Activated CD8-positive, alpha-beta memory T cell treated with anti-CD3 and anti-CD28 coated beads, Interleukin-2, amount 50 U/mL, for 1 hour (primary cell): Measurements from ENCODE around the gene PPP1R3F.

Experiments
- DNase-seq: peaks from one replicate; pipeline ENCODE4 v3.0.0-alpha.2; 2020; ENCODE audit errors: extremely low read depth

Gene PPP1R3F

DNA sequence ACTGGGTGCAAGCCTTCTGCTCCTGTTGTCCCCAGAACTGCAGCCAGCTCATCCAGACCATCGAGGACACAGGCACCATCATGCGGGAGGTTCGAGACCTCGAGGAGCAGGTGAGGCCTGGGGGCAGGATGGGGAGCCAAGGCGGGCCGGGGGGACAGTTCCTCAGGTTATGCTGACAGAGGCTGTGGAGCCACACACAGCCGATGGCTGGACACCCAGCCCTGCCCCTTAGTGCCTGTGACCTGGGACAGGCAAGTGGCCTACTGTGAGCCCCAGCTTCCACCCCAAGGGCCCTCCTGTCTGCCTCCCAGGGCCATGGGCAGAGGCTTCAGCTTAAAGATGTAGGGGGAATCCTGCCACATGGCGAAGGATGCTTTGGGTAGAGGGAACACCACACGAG is 20.0 kb upstream of the PPP1R3F start:
- no peak for DNase-seq

DNA sequence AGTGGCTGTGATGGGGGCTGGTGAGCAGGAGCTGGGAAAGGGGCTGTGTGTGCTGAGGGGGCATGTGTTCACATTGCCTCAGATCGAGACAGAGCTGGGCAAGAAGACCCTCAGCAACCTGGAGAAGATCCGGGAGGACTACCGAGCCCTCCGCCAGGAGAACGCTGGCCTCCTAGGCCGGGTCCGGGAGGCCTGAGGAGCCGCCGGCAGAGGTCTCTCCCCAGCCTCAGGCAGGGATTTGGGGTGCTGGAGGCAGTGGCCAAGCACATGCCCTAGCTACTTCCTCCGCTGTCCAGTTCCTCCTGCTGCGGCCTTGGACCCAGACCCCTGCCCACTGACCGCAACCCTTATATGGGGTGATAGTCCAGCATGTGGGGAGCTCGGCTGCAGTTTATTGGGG is 19.5 kb upstream of the PPP1R3F start:
- no peak for DNase-seq

GRCh38 chrX:49250578-49250977 is 19.0 kb upstream of the PPP1R3F start:
- DNase-seq, result no peak

DNA sequence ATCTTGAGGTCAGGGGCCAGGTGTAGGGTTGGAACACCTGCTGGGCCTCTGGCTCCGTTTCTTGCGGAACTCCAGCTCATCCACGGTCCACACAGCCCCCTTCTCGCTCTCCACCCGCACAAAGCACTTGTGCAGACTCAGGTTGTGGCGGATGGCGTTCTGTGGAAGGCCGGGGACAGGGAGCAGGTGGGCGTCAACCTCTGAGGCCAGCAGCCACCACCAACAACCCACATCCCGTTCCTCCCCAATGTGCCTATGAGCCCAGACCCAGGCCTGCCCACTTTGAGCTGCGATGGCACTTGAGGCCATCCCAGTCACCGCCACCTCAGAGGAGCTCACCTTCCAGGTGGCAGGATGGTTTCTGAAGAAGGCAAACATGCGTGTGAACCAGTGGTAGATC is 18.3 kb upstream of the PPP1R3F start:
- DNase-seq, result no peak

GRCh38 chrX:49254639-49255038 is 15.0 kb upstream of the PPP1R3F start:
- no peak for DNase-seq

- DNase-seq, result no peak
These were observed 13.2 kb upstream of the PPP1R3F start for GRCh38 chrX:49256268-49256995.

GRCh38 chrX:49257074-49257790 is 12.4 kb upstream of the PPP1R3F start:
- no peak for DNase-seq

DNA sequence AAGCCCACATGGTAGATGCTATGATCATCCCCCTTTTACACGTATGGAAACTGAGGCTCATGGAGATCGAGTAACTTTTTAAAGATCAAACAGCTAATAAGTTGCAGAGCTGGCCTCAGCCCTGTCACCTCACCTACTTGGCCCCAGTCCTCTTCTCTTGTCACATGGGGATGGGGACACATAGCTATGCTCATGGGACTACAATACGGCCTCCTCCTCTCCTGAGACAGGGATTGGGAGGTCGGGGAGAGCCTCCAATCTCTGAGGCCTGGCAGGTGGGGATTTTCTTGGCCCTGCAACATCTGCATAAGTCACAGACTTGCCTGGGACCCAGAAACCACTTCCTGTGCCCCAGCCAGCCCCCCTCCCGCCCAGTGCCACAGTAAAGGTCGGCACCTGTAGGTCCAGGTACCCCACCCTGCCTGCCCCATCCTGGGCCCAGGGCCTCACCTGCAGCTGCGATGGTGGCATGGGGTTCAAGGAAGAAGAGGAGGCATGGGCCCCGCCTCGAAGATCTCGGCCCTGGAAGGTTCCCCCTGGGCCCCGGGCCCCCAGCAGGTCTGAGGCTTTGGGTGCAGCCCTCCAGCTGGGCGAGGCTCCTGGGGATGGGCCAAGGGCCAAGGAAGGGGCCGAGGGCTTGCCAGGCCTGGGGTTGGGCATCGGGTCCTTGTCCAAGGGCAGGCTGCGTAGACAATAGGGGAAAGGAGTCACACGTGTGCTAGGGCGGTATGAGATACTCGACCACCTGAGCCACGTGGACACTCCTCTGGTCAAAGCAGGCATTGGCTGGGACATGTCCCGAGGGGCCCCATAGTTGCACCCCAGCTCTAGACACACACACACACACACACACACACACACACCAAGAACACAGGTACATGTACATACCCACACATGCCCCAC is 11.5 kb upstream of the PPP1R3F start:
- no peak for DNase-seq

DNA sequence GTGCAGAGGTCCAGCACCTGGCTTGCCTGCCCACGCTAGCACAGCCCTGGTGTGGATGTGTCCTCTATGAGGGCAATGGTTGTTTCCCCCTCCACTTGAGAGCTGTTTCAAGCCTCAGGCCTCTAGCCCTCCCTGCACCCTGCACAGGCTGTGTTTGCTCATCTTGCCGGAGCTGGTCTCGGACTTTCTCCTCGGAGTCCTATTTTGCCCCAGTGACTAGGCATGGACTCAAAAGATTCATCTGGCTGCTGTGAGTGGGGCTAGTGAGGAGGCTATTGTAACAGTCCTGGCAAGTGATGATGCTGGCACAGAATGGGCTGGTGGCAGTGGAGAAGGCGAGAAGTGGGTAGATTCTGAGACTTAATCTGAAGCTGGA is 10.9 kb upstream of the PPP1R3F start:
- DNase-seq, result no peak

DNA sequence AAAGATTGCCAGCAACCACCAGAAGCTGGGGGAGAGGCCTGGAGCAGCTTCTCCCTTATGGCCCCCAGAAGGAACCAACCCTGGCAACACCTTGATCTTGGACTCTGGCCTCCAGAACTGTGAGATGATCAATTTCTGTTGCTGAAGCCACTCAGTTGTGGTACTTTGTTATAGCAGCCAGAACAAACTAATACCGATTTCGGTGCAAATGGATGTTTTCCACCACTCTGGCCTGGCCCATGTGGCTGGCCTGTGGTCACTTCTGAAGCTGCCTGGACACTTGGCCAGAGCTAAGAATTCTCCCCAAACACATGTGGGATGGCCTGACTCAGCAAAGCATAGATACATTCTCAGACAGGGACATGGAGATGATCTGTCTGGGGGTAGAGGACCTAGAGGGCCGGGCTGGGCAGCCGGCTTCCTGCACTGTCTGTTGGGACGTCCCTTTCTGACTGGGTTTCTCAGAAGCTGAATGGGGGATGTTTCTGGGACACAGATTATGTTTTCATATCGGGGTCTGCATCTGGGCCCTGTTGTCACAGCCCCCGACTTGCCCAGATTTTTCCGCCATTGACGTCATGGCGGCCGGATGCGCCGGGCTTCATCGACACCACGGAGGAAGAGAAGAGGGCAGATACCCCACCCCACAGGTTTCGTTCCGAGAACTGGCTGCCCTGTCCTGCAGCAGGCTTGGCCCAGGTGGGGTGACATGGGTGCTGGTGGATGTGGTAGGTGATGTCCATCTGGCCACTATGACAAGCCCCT is 9.2 kb upstream of the PPP1R3F start:
- no peak for DNase-seq

GRCh38 chrX:49262603-49263002 is 7.0 kb upstream of the PPP1R3F start:
- no peak for DNase-seq

- DNase-seq, result no peak
These were observed 6.0 kb upstream of the PPP1R3F start for GRCh38 chrX:49263631-49264030.

- DNase-seq, result no peak
These were observed 5.1 kb upstream of the PPP1R3F start, which contains the start of gene FOXP3 for GRCh38 chrX:49264460-49264859. FOXP3 (minus strand) TSS chrX:49264710; CDS start chrX:49258505, 6,205 bp downstream.

- DNase-seq, result no peak
These were observed 2.8 kb upstream of the PPP1R3F start for GRCh38 chrX:49266523-49267445.

DNA sequence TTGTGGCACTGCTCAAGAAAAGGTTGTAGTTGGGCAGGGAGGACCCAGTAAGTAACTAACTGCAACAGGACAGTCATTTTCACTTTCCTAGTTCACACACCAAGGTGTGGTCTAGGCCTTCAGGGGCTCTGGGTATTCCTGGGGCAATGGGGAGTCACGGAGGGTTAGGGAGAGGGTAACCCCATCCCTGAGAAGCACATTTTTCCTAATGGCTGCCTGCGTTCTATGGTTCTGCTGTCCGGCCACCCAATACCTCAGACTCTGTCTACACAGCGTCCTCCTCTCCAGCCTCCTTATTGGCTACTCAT is 937 bp upstream of the PPP1R3F start:
- DNase-seq, result no peak

DNA sequence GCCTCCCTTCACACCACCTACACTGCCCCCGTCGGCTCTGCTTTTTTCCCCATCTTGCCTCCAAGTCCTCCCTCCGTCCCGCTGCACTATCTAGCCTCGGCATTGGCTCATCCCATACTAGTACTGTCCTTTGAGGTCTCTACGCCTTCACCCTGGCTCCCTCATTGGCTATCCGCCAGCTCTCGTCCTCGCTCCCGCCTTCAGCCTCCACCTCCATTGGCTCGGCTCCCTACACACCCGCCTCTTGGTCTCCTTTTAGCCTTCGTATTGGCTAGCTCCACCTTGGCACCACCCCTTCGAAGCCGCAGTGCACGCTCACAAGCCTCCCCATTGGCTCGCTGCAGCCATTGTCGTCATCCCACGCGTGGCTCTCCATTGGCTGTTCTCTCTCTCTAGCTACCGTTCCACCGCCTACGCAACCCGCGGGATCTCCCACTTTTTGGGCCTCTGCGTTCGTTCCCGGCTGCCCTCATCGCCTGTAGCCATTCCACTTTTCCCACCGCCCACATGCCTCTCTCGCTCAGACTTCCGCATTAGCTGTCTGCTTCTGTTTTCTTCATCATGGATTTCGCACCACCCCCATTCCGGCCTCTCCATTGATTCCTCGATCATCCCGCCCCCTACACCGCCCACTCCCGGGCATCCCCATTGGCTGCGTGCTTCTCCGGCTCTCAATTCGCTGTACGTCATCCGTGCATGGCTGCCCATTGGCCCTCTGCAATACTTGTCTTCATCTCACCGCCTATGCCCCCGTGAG is 405 bp upstream of the PPP1R3F start:
- peak; percentile 93 for DNase-seq

DNA sequence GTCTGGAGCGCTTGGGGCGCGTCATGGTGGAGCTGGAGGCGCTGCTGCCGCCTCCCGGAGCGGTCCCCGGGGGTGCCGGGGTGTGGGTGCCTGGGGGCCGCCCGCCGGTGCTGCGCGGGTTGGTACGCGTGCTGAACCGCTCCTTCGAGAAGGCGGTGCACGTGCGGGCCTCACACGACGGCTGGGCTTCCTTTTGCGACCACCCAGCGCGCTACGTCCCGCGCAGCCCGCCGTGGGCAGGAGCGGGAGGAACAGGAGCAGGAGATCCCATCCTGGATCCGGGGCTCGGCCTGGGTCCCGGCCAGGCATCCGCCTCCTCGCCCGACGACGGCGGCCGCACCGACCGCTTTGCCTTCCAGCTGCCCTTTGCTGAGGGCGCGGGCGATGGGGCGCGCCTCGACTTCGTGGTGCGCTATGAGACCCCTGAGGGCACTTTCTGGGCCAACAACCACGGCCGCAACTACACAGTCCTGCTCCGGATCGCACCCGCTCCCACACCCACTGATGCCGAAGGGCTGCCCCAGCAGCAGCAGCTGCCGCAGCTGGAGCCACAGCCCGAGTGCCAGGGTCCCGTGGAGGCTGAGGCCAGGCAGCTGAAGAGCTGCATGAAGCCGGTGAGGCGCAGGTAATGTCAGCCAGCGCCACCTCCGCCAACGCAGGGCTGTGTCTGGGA is 792 bp downstream of the PPP1R3F start:
- DNase-seq, result no peak

DNA sequence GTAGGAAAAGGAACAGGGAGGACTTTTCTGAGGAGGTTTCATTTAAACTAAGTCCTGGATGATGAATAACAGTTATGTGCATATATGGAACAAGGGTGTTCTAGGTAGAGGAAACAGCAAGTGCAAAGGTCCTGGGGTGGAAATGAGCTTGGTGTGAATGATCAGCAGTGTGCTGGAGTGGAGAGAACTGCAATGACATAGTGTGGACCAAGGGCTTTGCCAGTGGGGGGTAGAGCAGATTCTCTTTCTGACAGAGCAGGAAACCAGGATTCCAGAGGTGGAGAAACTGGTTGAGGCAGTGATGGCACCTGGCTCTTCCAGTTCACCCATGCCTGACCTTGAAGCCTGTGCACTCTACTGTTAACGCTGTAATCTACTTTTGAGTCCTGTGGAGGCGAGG is 1.7 kb downstream of the PPP1R3F start:
- no peak for DNase-seq

GRCh38 chrX:49272421-49272820 is 2.8 kb downstream of the PPP1R3F start:
- DNase-seq, result no peak
